ENCODE measurements around the gene ZFYVE26. TPM values are rescaled to one million over a fixed set of nuclear protein-coding genes. Genes with fewer than 3 reads are reported as not detected.

ZFYVE26 gene
- total RNA-seq, 2 experiments from 2014 or later = 25.2 to 27.4 TPM

- Mint-ChIP-seq H3K27me3 (no peaks in the 10 kb centered on the region), H3K4me1 (no peaks in the 10 kb centered on the region), H3K36me3 (ENCODE audit: low read depth) (peaks cover 17% of the 10 kb centered on the region), H3K4me3 (no peak overlapping the region), H3K9me3 (no peaks in the 10 kb centered on the region), H3K27ac (no peak overlapping the region)
- POLR2A ChIA-PET = no interaction called here
- no peak for DNase-seq
- CTCF ChIA-PET = interaction anchor here (1.0 kb wide), 1 partner anchor 36 kb away, joined by 4 read pairs; no protein-coding TSS in a partner anchor
These were observed 53.1 kb downstream of the ZFYVE26 start for GRCh38 chr14:67763158-67763822.

GRCh38 chr14:67762051-67762450, 54.3 kb downstream of the ZFYVE26 start:
- ChIA-PET CTCF (no interaction called here), POLR2A (no interaction called here)
- no peaks in the 10 kb centered on the region for H3K27me3 Mint-ChIP-seq
- H3K9me3 Mint-ChIP-seq = no peaks in the 10 kb centered on the region
- no peak for DNase-seq
- no peaks in the 10 kb centered on the region for H3K4me1 Mint-ChIP-seq
- no peak overlapping the region for H3K27ac Mint-ChIP-seq
- no peak overlapping the region for H3K4me3 Mint-ChIP-seq
- H3K36me3 Mint-ChIP-seq (ENCODE audit: low read depth) = peaks cover 18% of the 10 kb centered on the region

- Mint-ChIP-seq H3K9me3 (no peaks in the 10 kb centered on the region), H3K27ac (no peak overlapping the region), H3K27me3 (no peaks in the 10 kb centered on the region), H3K36me3 (ENCODE audit: low read depth) (peaks cover 18% of the 10 kb centered on the region), H3K4me1 (no peaks in the 10 kb centered on the region), H3K4me3 (no peak overlapping the region)
- CTCF ChIA-PET = interaction anchor here (0.8 to 0.9 kb wide), 2 partner anchors 17 to 850 kb away, joined by 3 to 4 read pairs; no protein-coding TSS in a partner anchor
- POLR2A ChIA-PET = no interaction called here
- DNase-seq = no peak
These were observed 56.5 kb downstream of the ZFYVE26 start for GRCh38 chr14:67759916-67760315.

GRCh38 chr14:67757175-67757574, 59.2 kb downstream of the ZFYVE26 start:
- peaks cover 30% of the 10 kb centered on the region for H3K36me3 Mint-ChIP-seq (ENCODE audit: low read depth)
- POLR2A ChIA-PET = no interaction called here
- no peak overlapping the region for H3K27ac Mint-ChIP-seq
- no peak overlapping the region for H3K4me3 Mint-ChIP-seq
- no peak for DNase-seq
- H3K9me3 Mint-ChIP-seq = no peaks in the 10 kb centered on the region
- no peaks in the 10 kb centered on the region for H3K4me1 Mint-ChIP-seq
- CTCF ChIA-PET = interaction anchor here (1.4 kb wide), 1 partner anchor 10 kb away, joined by 3 read pairs; no protein-coding TSS in a partner anchor
- H3K27me3 Mint-ChIP-seq = no peaks in the 10 kb centered on the region

- no peak overlapping the region for H3K4me3 Mint-ChIP-seq
- H3K27me3 Mint-ChIP-seq = no peaks in the 10 kb centered on the region
- CTCF ChIA-PET = interaction anchor here (1.4 kb wide), 1 partner anchor 11 kb away, joined by 3 read pairs; no protein-coding TSS in a partner anchor
- H3K36me3 Mint-ChIP-seq (ENCODE audit: low read depth) = peaks cover 35% of the 10 kb centered on the region
- DNase-seq = no peak
- no peaks in the 10 kb centered on the region for H3K9me3 Mint-ChIP-seq
- H3K4me1 Mint-ChIP-seq = no peaks in the 10 kb centered on the region
- POLR2A ChIA-PET = no interaction called here
- H3K27ac Mint-ChIP-seq = no peak overlapping the region
These were observed 59.9 kb downstream of the ZFYVE26 start for GRCh38 chr14:67756496-67756895.

- DNase-seq = no peak
- ChIA-PET POLR2A (interaction anchor here (0.6 kb wide), 1 partner anchor 302 kb away, joined by 3 read pairs; no protein-coding TSS in a partner anchor), CTCF (interaction anchor here (1.4 kb wide), 1 partner anchor 57 kb away, joined by 3 read pairs; no protein-coding TSS in a partner anchor)
- peaks cover 50% of the 10 kb centered on the region for H3K36me3 Mint-ChIP-seq (ENCODE audit: low read depth)
- no peaks in the 10 kb centered on the region for H3K9me3 Mint-ChIP-seq
- no peaks in the 10 kb centered on the region for H3K27me3 Mint-ChIP-seq
- H3K4me3 Mint-ChIP-seq = no peak overlapping the region
- no peak overlapping the region for H3K27ac Mint-ChIP-seq
- H3K4me1 Mint-ChIP-seq = peaks cover 9% of the 10 kb centered on the region
These were observed 66.9 kb downstream of the ZFYVE26 start for GRCh38 chr14:67749341-67750084.

- CTCF ChIA-PET = no interaction called here
- no peaks in the 10 kb centered on the region for H3K9me3 Mint-ChIP-seq
- H3K27me3 Mint-ChIP-seq = no peaks in the 10 kb centered on the region
- DNase-seq = no peak
- peaks cover 45% of the 10 kb centered on the region for H3K36me3 Mint-ChIP-seq (ENCODE audit: low read depth)
- POLR2A ChIA-PET = no interaction called here
- H3K27ac Mint-ChIP-seq = no peak overlapping the region
- H3K4me1 Mint-ChIP-seq = peaks cover 9% of the 10 kb centered on the region
- no peak overlapping the region for H3K4me3 Mint-ChIP-seq
These were observed 68.1 kb downstream of the ZFYVE26 start for GRCh38 chr14:67748312-67748711.

GRCh38 chr14:67746927-67747326, 69.5 kb downstream of the ZFYVE26 start:
- H3K36me3 Mint-ChIP-seq (ENCODE audit: low read depth) = peaks cover 35% of the 10 kb centered on the region
- POLR2A ChIA-PET = no interaction called here
- DNase-seq = no peak
- H3K9me3 Mint-ChIP-seq = no peaks in the 10 kb centered on the region
- H3K4me3 Mint-ChIP-seq = no peak overlapping the region
- H3K27me3 Mint-ChIP-seq = peaks cover 3% of the 10 kb centered on the region
- peaks cover 9% of the 10 kb centered on the region for H3K4me1 Mint-ChIP-seq
- CTCF ChIA-PET = no interaction called here
- no peak overlapping the region for H3K27ac Mint-ChIP-seq

- ChIA-PET POLR2A (no interaction called here), CTCF (no interaction called here)
- Mint-ChIP-seq H3K27ac (no peak overlapping the region), H3K4me1 (peaks cover 9% of the 10 kb centered on the region), H3K9me3 (no peaks in the 10 kb centered on the region), H3K27me3 (peaks cover 6% of the 10 kb centered on the region), H3K4me3 (no peak overlapping the region), H3K36me3 (ENCODE audit: low read depth) (peaks cover 16% of the 10 kb centered on the region)
- no peak for DNase-seq
These were observed 72.3 kb downstream of the ZFYVE26 start for GRCh38 chr14:67744046-67744445.

- ChIA-PET POLR2A (interaction anchor here (0.6 to 1.1 kb wide), 2 partner anchors 8 to 414 kb away, joined by 4 read pairs; no protein-coding TSS in a partner anchor), CTCF (no interaction called here)
- DNase-seq = no peak
- Mint-ChIP-seq H3K27ac (no peak overlapping the region), H3K27me3 (peaks cover 6% of the 10 kb centered on the region), H3K9me3 (no peaks in the 10 kb centered on the region), H3K36me3 (ENCODE audit: low read depth) (no peaks in the 10 kb centered on the region), H3K4me3 (no peak overlapping the region), H3K4me1 (no peaks in the 10 kb centered on the region)
These were observed 77.5 kb downstream of the ZFYVE26 start for GRCh38 chr14:67738740-67739504.

GRCh38 chr14:67736771-67737170, 79.6 kb downstream of the ZFYVE26 start:
- CTCF ChIA-PET = no interaction called here
- no peaks in the 10 kb centered on the region for H3K36me3 Mint-ChIP-seq (ENCODE audit: low read depth)
- POLR2A ChIA-PET = no interaction called here
- H3K27me3 Mint-ChIP-seq = peaks cover 1% of the 10 kb centered on the region
- no peaks in the 10 kb centered on the region for H3K4me1 Mint-ChIP-seq
- no peaks in the 10 kb centered on the region for H3K9me3 Mint-ChIP-seq
- H3K4me3 Mint-ChIP-seq = no peak overlapping the region
- no peak overlapping the region for H3K27ac Mint-ChIP-seq
- no peak for DNase-seq

- Mint-ChIP-seq H3K27me3 (no peaks in the 10 kb centered on the region), H3K36me3 (ENCODE audit: low read depth) (no peaks in the 10 kb centered on the region), H3K27ac (no peak overlapping the region), H3K9me3 (no peaks in the 10 kb centered on the region), H3K4me3 (no peak overlapping the region), H3K4me1 (no peaks in the 10 kb centered on the region)
- no peak for DNase-seq
- CTCF ChIA-PET = interaction anchor here (0.8 kb wide), 1 partner anchor 10 kb away, joined by 4 read pairs; no protein-coding TSS in a partner anchor
- POLR2A ChIA-PET = no interaction called here
These were observed 80.8 kb downstream of the ZFYVE26 start for GRCh38 chr14:67735336-67736147.

Data from activated CD4-positive, alpha-beta T cell treated with anti-CD3 and anti-CD28 coated beads, Interleukin-2, amount 10 ng/mL, durations not matched to agents 7 days and 5 days (primary cell).